Peyer's patch (tissue), 4 donors: Measurements from ENCODE around the gene PLPPR2.

Experiments
- CTCF ChIP-seq, 6 experiments: fragments of 450-650 bp in 4 of 6; fragments of 200-600 bp in 2 of 6; sonication (generic) in 1 of 6; IDR thresholded peaks; one replicate each; pipeline ENCODE4 v1.5.1; 2017 to 2019; ENCODE audit warnings: antibody characterized with exemption in 6 of 6, mild to moderate bottlenecking in 3 of 6, moderate library complexity in 1 of 6
- POLR2A ChIP-seq, 2 donors: fragments of 450-650 bp; IDR thresholded peaks; one replicate each; pipeline ENCODE4 v1.5.1; 2017; ENCODE audit warnings: antibody characterized with exemption in 2 of 2, mild to moderate bottlenecking in 2 of 2, moderate library complexity in 2 of 2

- TF ChIP-seq POLR2A (IDR thresholded peaks at IDR 0.05) (no peak), CTCF (IDR thresholded peaks at IDR 0.05) (no peak)
These were observed 41.9 kb downstream of the PLPPR2 start for GRCh38 chr19:11397089-11397610.
